ENCODE data around the gene RAB18. TPM values are rescaled to one million over a fixed set of nuclear protein-coding genes. Genes with fewer than 3 reads are reported as not detected.

The RAB18 gene
- total RNA-seq, 1 donor from 2014 or later: 45.9 TPM

GRCh38 chr10:27494116-27494805, 9.8 kb upstream of the RAB18 start:
- Histone ChIP-seq H3K36me3 (ENCODE audit: control insufficient read depth, insufficient read depth, low read length) (no peaks in the 10 kb centered on the region), H3K4me3 (ENCODE audit: low read depth, low read length) (no peak overlapping the region), H3K27me3 (ENCODE audit: control insufficient read depth, insufficient read depth, low read length) (peaks cover 2% of the 10 kb centered on the region)
- DNase-seq (ENCODE audit: low read depth): no peak
- TF ChIP-seq, protein P1, sequence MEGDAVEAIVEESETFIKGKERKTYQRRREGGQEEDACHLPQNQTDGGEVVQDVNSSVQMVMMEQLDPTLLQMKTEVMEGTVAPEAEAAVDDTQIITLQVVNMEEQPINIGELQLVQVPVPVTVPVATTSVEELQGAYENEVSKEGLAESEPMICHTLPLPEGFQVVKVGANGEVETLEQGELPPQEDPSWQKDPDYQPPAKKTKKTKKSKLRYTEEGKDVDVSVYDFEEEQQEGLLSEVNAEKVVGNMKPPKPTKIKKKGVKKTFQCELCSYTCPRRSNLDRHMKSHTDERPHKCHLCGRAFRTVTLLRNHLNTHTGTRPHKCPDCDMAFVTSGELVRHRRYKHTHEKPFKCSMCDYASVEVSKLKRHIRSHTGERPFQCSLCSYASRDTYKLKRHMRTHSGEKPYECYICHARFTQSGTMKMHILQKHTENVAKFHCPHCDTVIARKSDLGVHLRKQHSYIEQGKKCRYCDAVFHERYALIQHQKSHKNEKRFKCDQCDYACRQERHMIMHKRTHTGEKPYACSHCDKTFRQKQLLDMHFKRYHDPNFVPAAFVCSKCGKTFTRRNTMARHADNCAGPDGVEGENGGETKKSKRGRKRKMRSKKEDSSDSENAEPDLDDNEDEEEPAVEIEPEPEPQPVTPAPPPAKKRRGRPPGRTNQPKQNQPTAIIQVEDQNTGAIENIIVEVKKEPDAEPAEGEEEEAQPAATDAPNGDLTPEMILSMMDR (IDR thresholded peaks at IDR 0.05; ENCODE audit: insufficient read depth, low read length, poor library complexity, severe bottlenecking): no peak

GRCh38 chr10:27496137-27496536, 8.0 kb upstream of the RAB18 start:
- no peak overlapping the region for H3K4me3 ChIP-seq (ENCODE audit: low read depth, low read length)
- DNase-seq (ENCODE audit: low read depth): no peak
- no peaks in the 10 kb centered on the region for H3K36me3 ChIP-seq (ENCODE audit: control insufficient read depth, insufficient read depth, low read length)
- peaks cover 4% of the 10 kb centered on the region for H3K27me3 ChIP-seq (ENCODE audit: control insufficient read depth, insufficient read depth, low read length)
- TF ChIP-seq, protein P1 (IDR thresholded peaks at IDR 0.05; ENCODE audit: insufficient read depth, low read length, poor library complexity, severe bottlenecking): no peak

- TF ChIP-seq, protein P1 (IDR thresholded peaks at IDR 0.05; ENCODE audit: insufficient read depth, low read length, poor library complexity, severe bottlenecking): no peak
- no peaks in the 10 kb centered on the region for H3K36me3 ChIP-seq (ENCODE audit: control insufficient read depth, insufficient read depth, low read length)
- peaks cover 4% of the 10 kb centered on the region for H3K27me3 ChIP-seq (ENCODE audit: control insufficient read depth, insufficient read depth, low read length)
- no peak for DNase-seq (ENCODE audit: low read depth)
- H3K4me3 ChIP-seq (ENCODE audit: low read depth, low read length): no peak overlapping the region
These were observed 4.0 kb upstream of the RAB18 start for GRCh38 chr10:27500096-27500495.

DNA sequence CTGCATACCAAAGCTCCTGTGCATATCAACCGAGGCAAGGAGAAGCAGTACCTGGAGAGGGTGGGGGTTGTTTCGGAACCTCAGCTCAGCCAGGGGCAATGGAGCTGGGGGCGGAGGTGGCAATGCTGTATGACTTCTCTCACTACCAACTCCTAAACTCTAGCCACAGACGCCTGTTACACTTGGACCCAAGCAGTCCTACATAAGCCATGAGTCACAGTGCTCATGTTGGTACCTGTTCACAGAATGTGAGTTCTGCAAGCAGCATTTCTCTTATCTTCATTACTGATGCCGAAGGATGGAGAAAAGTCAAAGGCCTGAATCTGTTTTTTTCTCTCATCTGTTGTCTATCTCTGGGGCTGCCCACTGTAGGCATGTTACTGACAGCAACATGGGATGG, 3.2 kb upstream of the RAB18 start:
- no peak for DNase-seq (ENCODE audit: low read depth)
- Histone ChIP-seq H3K27me3 (ENCODE audit: control insufficient read depth, insufficient read depth, low read length) (peaks cover 4% of the 10 kb centered on the region), H3K4me3 (ENCODE audit: low read depth, low read length) (no peak overlapping the region), H3K36me3 (ENCODE audit: control insufficient read depth, insufficient read depth, low read length) (no peaks in the 10 kb centered on the region)
- TF ChIP-seq, protein P1 (IDR thresholded peaks at IDR 0.05; ENCODE audit: insufficient read depth, low read length, poor library complexity, severe bottlenecking): no peak

GRCh38 chr10:27503498-27504006, 552 bp upstream of the RAB18 start:
- TF ChIP-seq, protein P1 (IDR thresholded peaks at IDR 0.05; ENCODE audit: insufficient read depth, low read length, poor library complexity, severe bottlenecking): no peak
- Histone ChIP-seq H3K4me3 (ENCODE audit: low read depth, low read length) (peak overlapping the region; percentile 32), H3K36me3 (ENCODE audit: control insufficient read depth, insufficient read depth, low read length) (no peaks in the 10 kb centered on the region), H3K27me3 (ENCODE audit: control insufficient read depth, insufficient read depth, low read length) (peaks cover 2% of the 10 kb centered on the region)
- no peak for DNase-seq (ENCODE audit: low read depth)
